HCT116 (cell line): ENCODE results near the gene SLC35F1. TPM values are rescaled to one million over a fixed set of nuclear protein-coding genes. Genes with fewer than 3 reads are reported as not detected.

ENCODE experiments used
- ATAC-seq: fragments of 200-7000 bp; cut with Tn5 transposase; 2 replicates; pipeline ENCODE4 v1.9.1; 2020; ENCODE audit warnings: mild to moderate bottlenecking, moderate library complexity
- BruUV-seq: library from RNA; stranded (reverse); fragments of 400-500 nt; replicated peaks from 2 replicates; lab custom pipeline; 2021; lab: Mats Ljungman, UMichigan
- CTCF ChIA-PET: fragments of 300-600 bp; sonication (Branson Sonifier 250); formaldehyde crosslinking; loops from one replicate; lab custom pipeline; 2021; ENCODE audit warnings: antibody characterized with exemption; lab: Charles Lee
- POLR2A ChIA-PET: fragments of 300-600, 350-600 bp; sonication (Branson Sonifier 250); formaldehyde crosslinking; loops from one replicate; lab custom pipeline; 2021; ENCODE audit warnings: antibody characterized with exemption; lab: Charles Lee
- RAD21 ChIA-PET, 2 experiments: fragments of 300-600 bp; sonication (Branson Sonifier 250); formaldehyde crosslinking; loops; one replicate each; lab custom pipeline; 2023; ENCODE audit warnings: low total read pairs in 2 of 2; ENCODE audit not compliant: uncharacterized antibody in 2 of 2, unreplicated experiment in 2 of 2, low non-redundant PET in 1 of 2; lab: Charles Lee
- DNase-seq: peaks from one replicate; pipeline ENCODE4 v3.0.0-alpha.2; 2010; ENCODE audit warnings: low read depth, low spot score
- H2AFZ ChIP-seq: fragments of 200-600 bp; shearing (Covaris generic), sonication (generic); 2 replicates; pipeline ENCODE4 v1.6.1; 2017; ENCODE audit warnings: low read depth, mixed run types, mixed read lengths, antibody characterized with exemption, low read length; ENCODE audit not compliant: poor library complexity, severe bottlenecking
- H3K27ac ChIP-seq: 2 replicates; pipeline ENCODE4 v1.5.1; 2012; ENCODE audit warnings: low read depth, low read length
- H3K27me3 ChIP-seq: fragments of 200-600 bp; sonication (generic); 2 replicates; pipeline ENCODE4 v1.6.1; 2016; ENCODE audit warnings: mixed run types, low read length, mixed read lengths; ENCODE audit not compliant: insufficient read depth
- H3K36me3 ChIP-seq, 2 experiments: fragments of 200-500 bp in 1 of 2; fragments of 200-600 bp in 1 of 2; sonication (Bioruptor generic) in 1 of 2; sonication (generic) in 1 of 2; 2 replicates each; pipeline versions ENCODE4 v1.5.1 to v1.6.1; 2014 to 2016; ENCODE audit warnings: low read length in 2 of 2, inconsistent platforms in 1 of 2, mixed read lengths in 1 of 2, mixed run types in 1 of 2; ENCODE audit not compliant: insufficient read depth in 2 of 2, control insufficient read depth in 1 of 2
- H3K4me1 ChIP-seq, 2 experiments: fragments of 200-600 bp in 1 of 2; sonication (generic) in 1 of 2; 2 replicates each; pipeline versions ENCODE4 v1.5.1 to v1.6.1; 2012 to 2017; ENCODE audit warnings: low read length in 2 of 2, inconsistent platforms in 1 of 2, mild to moderate bottlenecking in 1 of 2, mixed read lengths in 1 of 2, mixed run types in 1 of 2, moderate library complexity in 1 of 2; ENCODE audit not compliant: insufficient read depth in 2 of 2, control insufficient read depth in 1 of 2
- H3K4me2 ChIP-seq: fragments of 200-600 bp; sonication (generic); 2 replicates; pipeline ENCODE4 v1.6.1; 2017; ENCODE audit warnings: mixed run types, low read length, mixed read lengths
- H3K4me3 ChIP-seq, 2 experiments: fragments of 200-600 bp in 1 of 2; sonication (generic) in 1 of 2; replicated peaks in 1 of 2; 2 replicates each; pipeline ENCODE4 v1.5.1; 2011 to 2016; ENCODE audit warnings: low read length in 2 of 2, control low read depth in 1 of 2, low read depth in 1 of 2, mild to moderate bottlenecking in 1 of 2, mixed read lengths in 1 of 2, mixed run types in 1 of 2
- H3K79me2 ChIP-seq: fragments of 200-600 bp; sonication (generic); 2 replicates; pipeline ENCODE4 v1.6.1; 2017; ENCODE audit warnings: mild to moderate bottlenecking, mixed run types, low read length, moderate library complexity, mixed read lengths; ENCODE audit not compliant: insufficient read depth
- H3K9ac ChIP-seq: fragments of 200-600 bp; sonication (generic); 2 replicates; pipeline ENCODE4 v1.6.1; 2016; ENCODE audit warnings: low read length, mixed read lengths
- H3K9me2 ChIP-seq: fragments of 200-600 bp; sonication (generic), shearing (Covaris generic); 2 replicates; pipeline ENCODE4 v1.6.1; 2017; ENCODE audit warnings: mixed run types, mild to moderate bottlenecking, moderate library complexity; ENCODE audit not compliant: insufficient read depth
- H3K9me3 ChIP-seq, 2 experiments: fragments of 200-500 bp in 1 of 2; fragments of 200-600 bp in 1 of 2; sonication (Bioruptor generic) in 1 of 2; sonication (generic) in 1 of 2; 2 replicates each; pipeline ENCODE4 v1.6.1; 2014 to 2017; ENCODE audit warnings: low read length in 2 of 2, mixed read lengths in 2 of 2, inconsistent platforms in 1 of 2, low read depth in 1 of 2, mild to moderate bottlenecking in 1 of 2, mixed run types in 1 of 2, moderate library complexity in 1 of 2; ENCODE audit not compliant: control insufficient read depth in 1 of 2, insufficient read depth in 1 of 2
- H4K20me1 ChIP-seq: fragments of 200-600 bp; sonication (generic), shearing (Covaris generic); 2 replicates; pipeline ENCODE4 v1.6.1; 2017; ENCODE audit warnings: mixed run types, mild to moderate bottlenecking, moderate library complexity; ENCODE audit not compliant: insufficient read depth
- CBX3 ChIP-seq: IDR thresholded peaks from 2 replicates; pipeline ENCODE4 v1.6.1; 2012; ENCODE audit warnings: low read depth
- CEBPB ChIP-seq: IDR thresholded peaks from 2 replicates; pipeline ENCODE4 v1.6.1; 2012; ENCODE audit warnings: low read depth
- ELF1 ChIP-seq: IDR thresholded peaks from 2 replicates; pipeline ENCODE4 v1.6.1; 2012; ENCODE audit warnings: low read depth, borderline replicate concordance
- FOSL1 ChIP-seq: IDR thresholded peaks from 2 replicates; pipeline ENCODE4 v1.6.1; 2012; ENCODE audit warnings: low read depth
- JUND ChIP-seq: IDR thresholded peaks from 2 replicates; pipeline ENCODE4 v1.6.1; 2012
- POLR2A ChIP-seq: IDR thresholded peaks from 2 replicates; pipeline ENCODE4 v1.7.0; 2011; ENCODE audit warnings: borderline replicate concordance; ENCODE audit not compliant: insufficient read depth, insufficient read length; ENCODE audit errors: extremely low read depth
- POLR2AphosphoS5 ChIP-seq: IDR thresholded peaks from 2 replicates; pipeline ENCODE4 v1.6.1; 2011; ENCODE audit warnings: mild to moderate bottlenecking, low read depth, low read length, moderate library complexity
- RAD21 ChIP-seq: IDR thresholded peaks from 2 replicates; pipeline ENCODE4 v1.6.1; 2012; ENCODE audit warnings: low read depth, mild to moderate bottlenecking
- SP1 ChIP-seq: IDR thresholded peaks from 2 replicates; pipeline ENCODE4 v1.6.1; 2012; ENCODE audit warnings: low read depth
- TCF7L2 ChIP-seq: IDR thresholded peaks from 2 replicates; pipeline ENCODE4 v1.7.0; 2011; ENCODE audit warnings: borderline replicate concordance, inconsistent platforms; ENCODE audit not compliant: insufficient read depth, insufficient read length; ENCODE audit errors: extremely low read depth
- YY1 ChIP-seq: IDR thresholded peaks from 2 replicates; pipeline ENCODE4 v1.6.1; 2011; ENCODE audit warnings: low read length, low read depth, moderate library complexity, mild to moderate bottlenecking; ENCODE audit not compliant: insufficient replicate concordance; ENCODE audit errors: extremely low read depth
- intact Hi-C: fragments of 100-400 bp; cut with micrococcal nuclease; formaldehyde crosslinking; loops from 2 replicates; pipeline ENCODE4 v1.10.0; 2022
- total RNA-seq: library from RNA; stranded (reverse); gene quantifications from one replicate; pipeline ENCODE4 v1.2.1, GENCODE V29; 2021; ENCODE audit not compliant: unreplicated experiment
- TF ChIP-seq, protein P1 (sequence below): IDR thresholded peaks from 2 replicates; pipeline ENCODE4 v1.6.1; 2011; ENCODE audit warnings: mild to moderate bottlenecking, low read length, moderate library complexity; ENCODE audit not compliant: insufficient replicate concordance; ENCODE audit errors: extremely low read depth
- TF ChIP-seq, protein P2 (sequence below): IDR thresholded peaks from 2 replicates; pipeline ENCODE4 v1.6.1; 2012
- TF ChIP-seq, protein P3 (sequence below), 3 experiments: fragments of 200-600 bp in 1 of 3; sonication (generic) in 1 of 3; IDR thresholded peaks in 2 of 3; conservative IDR thresholded peaks in 1 of 3; 2 replicates each; pipeline ENCODE4 v1.5.1; 2012 to 2017; ENCODE audit warnings: low read depth in 2 of 3, low read length in 2 of 3, antibody characterized with exemption in 1 of 3, borderline replicate concordance in 1 of 3, control low read depth in 1 of 3, mild to moderate bottlenecking in 1 of 3, mixed read lengths in 1 of 3, mixed run types in 1 of 3, moderate library complexity in 1 of 3; ENCODE audit not compliant: insufficient read depth in 1 of 3

Gene SLC35F1
- total RNA-seq, 1 experiment from 2014 or later = 0.07 TPM

DNA sequence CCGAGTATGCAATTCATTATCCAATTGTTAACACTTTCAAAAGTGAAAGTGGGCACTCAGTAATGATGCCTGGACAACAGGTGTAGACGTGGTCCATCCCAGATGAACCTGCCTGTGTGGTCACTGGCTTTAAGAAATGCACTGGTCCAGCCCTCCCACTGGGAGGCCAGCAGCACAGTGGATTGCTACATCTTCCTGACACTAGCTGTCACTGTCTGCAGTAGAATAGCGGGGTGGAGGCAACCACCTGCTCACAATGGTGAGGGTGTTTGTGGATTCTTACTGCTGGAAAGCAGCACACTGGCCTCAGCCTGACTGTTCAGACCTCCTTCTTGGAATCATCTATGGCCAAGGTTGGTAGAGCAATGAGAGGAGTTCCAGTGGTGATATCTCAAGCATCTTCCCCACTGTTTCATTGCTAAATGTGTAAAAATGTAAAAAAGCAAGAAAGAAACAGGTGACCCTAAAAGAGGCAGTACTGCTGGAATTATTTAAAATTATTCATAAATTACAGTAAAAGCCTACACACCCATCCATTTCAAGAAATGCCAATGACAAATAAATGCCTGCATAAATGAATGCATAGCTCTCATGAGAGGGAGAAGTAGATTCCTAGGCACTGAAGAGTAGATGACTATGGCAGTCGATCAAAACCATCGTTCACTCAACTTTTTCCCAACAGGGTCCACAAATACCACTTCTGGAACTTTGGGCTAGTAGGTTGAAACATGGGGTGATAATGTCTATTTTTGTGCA, 413.0 kb downstream of the SLC35F1 start:
- ATAC-seq (no peak), DNase-seq (no peak)
- no peaks in the 10 kb centered on the region for H3K27me3 ChIP-seq
- ChIA-PET CTCF (no interaction called here), RAD21 (no interaction called here), POLR2A (no interaction called here)
- TF ChIP-seq, protein P1, sequence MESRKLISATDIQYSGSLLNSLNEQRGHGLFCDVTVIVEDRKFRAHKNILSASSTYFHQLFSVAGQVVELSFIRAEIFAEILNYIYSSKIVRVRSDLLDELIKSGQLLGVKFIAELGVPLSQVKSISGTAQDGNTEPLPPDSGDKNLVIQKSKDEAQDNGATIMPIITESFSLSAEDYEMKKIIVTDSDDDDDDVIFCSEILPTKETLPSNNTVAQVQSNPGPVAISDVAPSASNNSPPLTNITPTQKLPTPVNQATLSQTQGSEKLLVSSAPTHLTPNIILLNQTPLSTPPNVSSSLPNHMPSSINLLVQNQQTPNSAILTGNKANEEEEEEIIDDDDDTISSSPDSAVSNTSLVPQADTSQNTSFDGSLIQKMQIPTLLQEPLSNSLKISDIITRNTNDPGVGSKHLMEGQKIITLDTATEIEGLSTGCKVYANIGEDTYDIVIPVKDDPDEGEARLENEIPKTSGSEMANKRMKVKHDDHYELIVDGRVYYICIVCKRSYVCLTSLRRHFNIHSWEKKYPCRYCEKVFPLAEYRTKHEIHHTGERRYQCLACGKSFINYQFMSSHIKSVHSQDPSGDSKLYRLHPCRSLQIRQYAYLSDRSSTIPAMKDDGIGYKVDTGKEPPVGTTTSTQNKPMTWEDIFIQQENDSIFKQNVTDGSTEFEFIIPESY = no peak
- TF ChIP-seq ELF1 = no peak
- no peak for TF ChIP-seq YY1
- no peak for TF ChIP-seq JUND
- no peak for TF ChIP-seq SP1
- TF ChIP-seq TCF7L2 = no peak
- TF ChIP-seq RAD21 = no peak
- no peak for TF ChIP-seq CEBPB
- no peak for TF ChIP-seq POLR2AphosphoS5
- no peak for TF ChIP-seq FOSL1
- no peak for TF ChIP-seq CBX3
- TF ChIP-seq, protein P2, sequence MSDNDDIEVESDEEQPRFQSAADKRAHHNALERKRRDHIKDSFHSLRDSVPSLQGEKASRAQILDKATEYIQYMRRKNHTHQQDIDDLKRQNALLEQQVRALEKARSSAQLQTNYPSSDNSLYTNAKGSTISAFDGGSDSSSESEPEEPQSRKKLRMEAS = no peak
- TF ChIP-seq, protein P3, sequence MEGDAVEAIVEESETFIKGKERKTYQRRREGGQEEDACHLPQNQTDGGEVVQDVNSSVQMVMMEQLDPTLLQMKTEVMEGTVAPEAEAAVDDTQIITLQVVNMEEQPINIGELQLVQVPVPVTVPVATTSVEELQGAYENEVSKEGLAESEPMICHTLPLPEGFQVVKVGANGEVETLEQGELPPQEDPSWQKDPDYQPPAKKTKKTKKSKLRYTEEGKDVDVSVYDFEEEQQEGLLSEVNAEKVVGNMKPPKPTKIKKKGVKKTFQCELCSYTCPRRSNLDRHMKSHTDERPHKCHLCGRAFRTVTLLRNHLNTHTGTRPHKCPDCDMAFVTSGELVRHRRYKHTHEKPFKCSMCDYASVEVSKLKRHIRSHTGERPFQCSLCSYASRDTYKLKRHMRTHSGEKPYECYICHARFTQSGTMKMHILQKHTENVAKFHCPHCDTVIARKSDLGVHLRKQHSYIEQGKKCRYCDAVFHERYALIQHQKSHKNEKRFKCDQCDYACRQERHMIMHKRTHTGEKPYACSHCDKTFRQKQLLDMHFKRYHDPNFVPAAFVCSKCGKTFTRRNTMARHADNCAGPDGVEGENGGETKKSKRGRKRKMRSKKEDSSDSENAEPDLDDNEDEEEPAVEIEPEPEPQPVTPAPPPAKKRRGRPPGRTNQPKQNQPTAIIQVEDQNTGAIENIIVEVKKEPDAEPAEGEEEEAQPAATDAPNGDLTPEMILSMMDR (IDR thresholded peaks at IDR 0.05 in 2 of 3, conservative IDR thresholded peaks at IDR 0.05 in 1 of 3; ENCODE audit: borderline replicate concordance in 1 of 3, insufficient read depth in 1 of 3, low read depth in 2 of 3, low read length in 2 of 3) = no peak
- no peak for TF ChIP-seq POLR2A
- H3K4me1 ChIP-seq = no peaks in the 10 kb centered on the region
- H2AFZ ChIP-seq = no peak overlapping the region
- no peak overlapping the region for H3K9ac ChIP-seq
- no TSS peak for BruUV-seq
- H3K4me2 ChIP-seq = no peak overlapping the region
- no peaks in the 10 kb centered on the region for H3K9me2 ChIP-seq
- H3K36me3 ChIP-seq = no peaks in the 10 kb centered on the region
- no peak overlapping the region for H3K4me3 ChIP-seq
- H3K9me3 ChIP-seq = no peaks in the 10 kb centered on the region
- no peaks in the 10 kb centered on the region for H3K79me2 ChIP-seq
- intact Hi-C loops = no loop called here
- no peak overlapping the region for H3K27ac ChIP-seq
- no peaks in the 10 kb centered on the region for H4K20me1 ChIP-seq
